ENCODE data around the gene KRT7.

The KRT7 gene

DNA sequence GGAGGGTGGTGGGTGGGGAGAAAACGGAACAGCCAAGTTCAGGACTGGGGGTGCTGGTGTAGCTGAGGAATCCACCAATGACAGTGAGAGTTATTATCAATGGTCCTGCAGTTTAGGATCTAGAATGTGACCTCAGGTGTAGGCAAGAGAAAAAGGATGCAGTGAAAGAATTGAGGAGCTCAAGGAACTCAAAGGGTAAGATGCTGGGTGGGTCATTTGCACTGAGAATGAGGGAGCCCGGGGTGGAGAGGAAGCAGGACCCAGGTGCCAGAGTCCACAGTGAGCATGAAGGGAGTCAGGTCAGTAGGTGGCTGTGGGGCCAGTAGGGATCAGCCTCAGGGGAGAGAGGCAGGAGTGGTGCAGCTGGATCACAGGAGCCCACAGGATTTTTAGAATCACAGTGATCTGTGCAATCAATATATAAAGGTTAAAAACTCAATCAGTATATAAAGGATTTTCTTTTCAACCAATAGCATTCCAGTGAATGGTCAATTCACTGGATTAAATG lies 3.2 kb upstream of the KRT7 start:
- no peak for DNase-seq (ENCODE audit: low read depth)
- no peak overlapping the region for H3K4me3 ChIP-seq (ENCODE audit: low read depth, low read length)
- TF ChIP-seq, protein P1, sequence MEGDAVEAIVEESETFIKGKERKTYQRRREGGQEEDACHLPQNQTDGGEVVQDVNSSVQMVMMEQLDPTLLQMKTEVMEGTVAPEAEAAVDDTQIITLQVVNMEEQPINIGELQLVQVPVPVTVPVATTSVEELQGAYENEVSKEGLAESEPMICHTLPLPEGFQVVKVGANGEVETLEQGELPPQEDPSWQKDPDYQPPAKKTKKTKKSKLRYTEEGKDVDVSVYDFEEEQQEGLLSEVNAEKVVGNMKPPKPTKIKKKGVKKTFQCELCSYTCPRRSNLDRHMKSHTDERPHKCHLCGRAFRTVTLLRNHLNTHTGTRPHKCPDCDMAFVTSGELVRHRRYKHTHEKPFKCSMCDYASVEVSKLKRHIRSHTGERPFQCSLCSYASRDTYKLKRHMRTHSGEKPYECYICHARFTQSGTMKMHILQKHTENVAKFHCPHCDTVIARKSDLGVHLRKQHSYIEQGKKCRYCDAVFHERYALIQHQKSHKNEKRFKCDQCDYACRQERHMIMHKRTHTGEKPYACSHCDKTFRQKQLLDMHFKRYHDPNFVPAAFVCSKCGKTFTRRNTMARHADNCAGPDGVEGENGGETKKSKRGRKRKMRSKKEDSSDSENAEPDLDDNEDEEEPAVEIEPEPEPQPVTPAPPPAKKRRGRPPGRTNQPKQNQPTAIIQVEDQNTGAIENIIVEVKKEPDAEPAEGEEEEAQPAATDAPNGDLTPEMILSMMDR (IDR thresholded peaks at IDR 0.05; ENCODE audit: control insufficient read depth, extremely low read depth, insufficient read depth) = no peak

DNA sequence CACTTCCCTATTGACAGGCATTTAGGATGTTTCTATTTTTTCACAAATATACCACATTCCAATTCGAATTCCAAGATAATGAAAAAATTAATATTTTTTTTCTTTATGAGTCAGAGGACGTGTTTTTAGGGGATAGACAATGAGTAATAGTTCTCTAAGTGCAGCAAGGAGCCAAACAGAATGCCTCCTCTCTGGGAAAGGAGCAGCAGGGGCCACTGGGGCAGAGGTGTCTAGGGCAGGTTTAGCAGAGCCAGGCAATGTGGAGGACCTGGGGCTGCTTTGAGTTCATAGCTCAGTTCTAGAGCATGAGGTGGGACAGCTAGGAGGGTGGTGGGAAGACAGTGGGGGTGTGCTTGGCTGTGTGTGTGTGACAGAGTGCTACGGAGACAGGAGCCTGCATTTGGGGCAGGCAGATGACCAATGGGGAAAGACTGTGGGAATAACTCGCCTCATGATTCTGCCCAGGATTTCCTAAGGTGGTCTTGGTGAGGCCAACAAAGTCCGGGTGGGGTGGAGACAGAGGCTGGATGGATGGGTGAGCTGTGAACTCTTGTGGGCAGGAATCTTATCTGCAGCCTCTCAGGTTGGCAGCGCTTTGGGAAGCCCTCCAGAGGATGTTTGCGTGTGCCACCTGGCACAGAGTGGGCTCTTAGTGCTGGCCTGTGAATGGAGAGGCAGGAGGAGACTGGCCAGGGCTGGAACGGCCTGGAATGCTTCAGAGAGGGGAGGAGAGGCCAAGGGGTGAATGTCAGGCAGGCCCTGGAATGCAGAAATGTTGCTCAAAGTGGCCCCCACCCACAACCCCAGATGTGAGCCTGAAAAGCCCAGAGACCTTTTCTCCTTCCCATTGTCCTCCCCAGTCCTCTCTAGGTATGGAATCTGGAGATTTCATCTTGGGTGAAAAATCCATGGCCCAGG lies 2.4 kb upstream of the KRT7 start:
- no peak for DNase-seq (ENCODE audit: low read depth)

DNA sequence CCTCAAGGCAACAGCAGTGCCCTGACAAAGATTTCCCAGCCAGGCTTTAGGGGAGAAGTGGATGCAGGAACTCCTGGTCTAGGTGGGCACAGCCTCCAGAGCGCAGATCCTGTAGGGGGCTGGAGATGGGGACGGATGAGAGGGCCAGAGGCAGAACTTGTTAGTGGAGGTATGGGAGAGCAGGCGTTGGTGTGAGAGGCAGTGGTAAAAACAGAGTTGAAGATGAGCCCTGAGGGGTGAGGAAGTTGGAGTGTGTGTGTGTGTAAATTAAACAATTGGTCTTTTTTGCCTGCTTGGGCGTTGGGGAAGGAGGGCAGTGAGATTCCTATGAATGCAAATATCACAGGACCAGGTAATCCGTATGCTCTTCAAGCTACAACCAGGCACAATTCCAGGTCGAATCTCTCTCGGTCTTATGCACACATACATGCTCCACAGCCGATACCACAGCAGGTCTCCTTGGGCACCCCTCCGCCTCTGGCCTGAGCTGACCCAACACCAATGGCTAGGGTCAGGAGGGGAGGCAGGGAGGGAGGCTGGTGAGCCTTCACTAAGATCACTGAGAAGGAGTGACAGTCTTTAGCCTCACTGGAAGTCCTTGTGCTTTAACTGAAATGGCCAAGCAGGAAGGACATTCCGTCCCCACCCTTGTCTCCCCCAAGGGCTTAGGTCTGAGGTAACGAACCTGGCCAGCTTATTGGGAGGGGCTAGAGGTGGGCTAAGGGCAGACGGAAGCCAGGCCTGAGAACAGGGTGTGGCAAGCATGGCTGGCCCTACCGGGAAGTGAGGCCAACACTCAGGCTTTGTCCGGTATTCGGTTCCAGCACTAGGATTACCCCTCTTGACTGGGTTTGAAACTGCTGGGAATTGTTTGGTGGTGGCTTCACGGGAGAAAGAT lies 1.5 kb upstream of the KRT7 start:
- TF ChIP-seq, protein P1 (IDR thresholded peaks at IDR 0.05; ENCODE audit: control insufficient read depth, extremely low read depth, insufficient read depth) = no peak
- H3K4me3 ChIP-seq (ENCODE audit: low read depth, low read length) = no peak overlapping the region
- peak; percentile 41 for DNase-seq (ENCODE audit: low read depth)

More for the DNA sequence above, 2.4 kb upstream of the KRT7 start:
- H3K4me3 ChIP-seq (ENCODE audit: low read depth, low read length) = no peak overlapping the region
- TF ChIP-seq, protein P1 (IDR thresholded peaks at IDR 0.05; ENCODE audit: control insufficient read depth, extremely low read depth, insufficient read depth) = no peak

DNA sequence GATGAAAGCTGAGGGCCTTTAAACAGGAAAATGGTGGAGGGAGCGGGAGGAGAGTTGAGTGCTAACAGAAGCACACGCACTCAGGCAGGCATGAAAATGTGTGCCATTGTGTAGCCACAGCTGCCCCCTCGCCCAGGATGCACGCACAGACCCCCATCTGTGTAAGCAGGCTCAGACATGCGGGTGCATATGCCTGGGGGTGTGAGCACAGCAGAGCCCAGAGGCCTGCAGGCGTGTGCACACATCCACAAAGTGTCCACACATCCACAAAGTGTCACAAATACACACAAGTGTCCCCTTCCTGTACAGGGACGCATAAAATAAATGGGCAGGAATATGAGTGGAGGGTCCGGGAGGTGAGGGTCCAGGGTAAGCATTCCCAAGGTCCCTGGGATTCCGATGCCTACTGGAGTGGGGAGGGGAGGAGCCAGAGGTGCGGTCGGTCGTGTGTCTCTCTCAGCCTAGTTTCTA lies 805 bp upstream of the KRT7 start:
- DNase-seq (ENCODE audit: low read depth) = no peak
- TF ChIP-seq, protein P1 (IDR thresholded peaks at IDR 0.05; ENCODE audit: control insufficient read depth, extremely low read depth, insufficient read depth) = no peak
- H3K4me3 ChIP-seq (ENCODE audit: low read depth, low read length) = no peak overlapping the region

DNA sequence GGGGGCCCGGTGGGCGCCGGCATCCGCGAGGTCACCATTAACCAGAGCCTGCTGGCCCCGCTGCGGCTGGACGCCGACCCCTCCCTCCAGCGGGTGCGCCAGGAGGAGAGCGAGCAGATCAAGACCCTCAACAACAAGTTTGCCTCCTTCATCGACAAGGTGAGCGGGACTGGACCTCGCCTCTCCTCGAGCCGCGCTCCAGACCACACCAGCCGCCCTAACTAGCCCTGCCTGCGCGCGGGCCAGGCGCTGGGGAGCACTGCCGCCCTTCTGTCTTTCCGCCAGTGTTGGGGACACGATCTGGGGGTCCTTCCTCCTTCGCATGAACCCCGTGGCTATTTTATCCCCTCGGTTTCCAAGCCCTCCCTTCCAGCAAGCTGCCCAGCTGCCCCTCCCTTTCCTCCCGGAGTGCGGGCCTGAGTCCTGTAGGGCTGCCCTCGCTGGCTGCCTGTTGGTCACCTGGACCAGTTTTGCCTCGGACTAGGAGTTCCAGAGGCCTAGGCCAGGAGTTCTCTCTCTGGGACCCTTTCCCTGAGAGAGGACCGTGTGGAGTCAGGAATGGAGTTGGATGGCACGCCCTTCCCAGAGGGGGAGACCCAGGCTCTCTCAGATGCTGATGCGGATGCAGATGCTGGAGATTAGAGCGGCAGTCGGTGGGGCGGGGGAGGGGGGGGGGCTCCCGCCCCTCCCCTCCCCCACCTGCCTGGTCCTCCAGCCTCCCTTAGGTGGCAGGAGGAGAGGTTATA lies 592 bp downstream of the KRT7 start:
- TF ChIP-seq, protein P1 (IDR thresholded peaks at IDR 0.05; ENCODE audit: control insufficient read depth, extremely low read depth, insufficient read depth) = no peak
- no peak overlapping the region for H3K4me3 ChIP-seq (ENCODE audit: low read depth, low read length)
- DNase-seq (ENCODE audit: low read depth) = no peak

DNA sequence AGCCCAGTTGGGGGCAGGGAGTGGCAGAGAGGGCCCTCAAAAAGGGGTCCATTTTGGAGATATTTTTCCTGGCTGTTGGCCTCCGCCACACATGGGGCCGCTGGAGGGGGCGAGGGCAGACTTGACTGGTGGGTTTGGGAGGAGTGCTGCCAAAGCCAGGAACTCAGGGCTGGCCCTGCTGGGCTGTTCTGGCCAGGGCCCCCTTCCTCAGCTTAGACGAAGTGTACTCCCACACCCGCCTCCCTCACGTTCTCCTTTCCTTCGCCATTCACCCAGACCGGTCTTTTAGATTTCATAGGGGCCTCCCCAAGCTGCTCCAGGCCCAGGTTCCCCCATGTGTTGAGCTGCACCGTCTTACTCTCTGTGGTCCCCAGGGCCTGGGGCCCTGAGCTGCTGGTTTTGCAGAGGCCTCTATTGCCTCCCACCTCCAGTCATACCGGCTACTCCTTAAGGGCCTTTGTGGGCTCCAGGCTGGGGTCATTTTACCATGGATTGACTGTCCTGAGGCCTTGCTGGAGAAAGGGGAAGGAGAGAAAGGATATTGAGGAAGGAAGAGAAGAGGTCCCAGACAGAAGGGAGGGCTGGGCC lies 1.3 kb downstream of the KRT7 start:
- TF ChIP-seq, protein P1 (IDR thresholded peaks at IDR 0.05; ENCODE audit: control insufficient read depth, extremely low read depth, insufficient read depth) = no peak
- DNase-seq (ENCODE audit: low read depth) = no peak

More for the DNA sequence above, 1.3 kb downstream of the KRT7 start:
- no peak overlapping the region for H3K4me3 ChIP-seq (ENCODE audit: low read depth, low read length)

All from LNCaP clone FGC (cell line).